ENCODE data around the gene PTPRT.

PTPRT gene

DNA sequence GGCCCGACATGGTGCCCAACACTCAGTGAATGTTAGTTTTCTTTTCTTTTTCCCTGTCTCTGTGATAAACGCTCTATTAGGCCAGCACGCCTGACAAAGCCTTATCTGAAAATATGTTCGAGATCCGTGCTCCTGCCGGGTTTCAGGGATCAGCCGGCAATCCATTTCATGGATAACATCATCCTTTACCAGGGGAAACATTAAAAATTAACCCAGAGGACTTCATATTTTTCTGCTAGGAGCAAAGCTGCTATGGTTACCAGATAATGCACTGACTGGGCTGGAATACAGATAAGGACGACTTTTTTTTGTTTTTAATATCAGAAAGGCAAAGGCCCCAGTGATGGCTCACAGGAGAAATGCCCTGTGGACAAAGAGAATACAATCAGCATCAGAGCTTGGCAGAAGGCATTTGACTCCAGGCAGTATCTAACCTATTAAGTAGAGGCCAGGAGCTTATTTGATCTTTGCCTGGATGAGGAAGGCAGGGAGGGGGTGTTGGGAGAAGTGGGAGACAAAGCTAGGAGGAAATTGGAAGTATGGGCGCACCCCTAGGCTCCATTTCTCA is 1089.5 kb downstream of the PTPRT start:
- no peaks in the 10 kb centered on the region for H3K4me1 Mint-ChIP-seq
- no peak overlapping the region for H3K27ac Mint-ChIP-seq
- H3K27me3 Mint-ChIP-seq: no peaks in the 10 kb centered on the region
- no peaks in the 10 kb centered on the region for H3K9me3 Mint-ChIP-seq
- H3K36me3 Mint-ChIP-seq: no peaks in the 10 kb centered on the region
- H3K4me3 Mint-ChIP-seq: no peak overlapping the region

DNA sequence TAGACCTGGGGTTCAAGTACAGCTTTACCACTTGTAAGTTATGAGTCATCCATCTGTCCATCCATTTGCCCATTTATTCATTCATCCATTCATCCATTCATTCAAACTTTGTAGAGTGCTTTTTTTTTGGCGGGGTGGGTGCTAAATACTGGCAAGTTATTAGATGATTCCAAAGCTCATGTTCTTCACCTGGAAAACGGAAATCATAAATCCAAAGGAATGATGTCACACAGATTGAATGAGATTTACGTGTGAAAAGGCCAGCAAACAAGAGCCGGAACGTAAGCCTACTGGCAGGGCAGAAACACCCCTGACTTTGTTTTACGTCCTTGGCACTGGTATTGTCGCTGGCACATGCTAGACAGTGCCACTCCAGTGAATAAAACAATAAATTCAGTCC is 1090.6 kb downstream of the PTPRT start:
- H3K4me3 Mint-ChIP-seq: no peak overlapping the region
- no peaks in the 10 kb centered on the region for H3K36me3 Mint-ChIP-seq
- H3K9me3 Mint-ChIP-seq: no peaks in the 10 kb centered on the region
- H3K27me3 Mint-ChIP-seq: no peaks in the 10 kb centered on the region
- no peaks in the 10 kb centered on the region for H3K4me1 Mint-ChIP-seq
- H3K27ac Mint-ChIP-seq: no peak overlapping the region

DNA sequence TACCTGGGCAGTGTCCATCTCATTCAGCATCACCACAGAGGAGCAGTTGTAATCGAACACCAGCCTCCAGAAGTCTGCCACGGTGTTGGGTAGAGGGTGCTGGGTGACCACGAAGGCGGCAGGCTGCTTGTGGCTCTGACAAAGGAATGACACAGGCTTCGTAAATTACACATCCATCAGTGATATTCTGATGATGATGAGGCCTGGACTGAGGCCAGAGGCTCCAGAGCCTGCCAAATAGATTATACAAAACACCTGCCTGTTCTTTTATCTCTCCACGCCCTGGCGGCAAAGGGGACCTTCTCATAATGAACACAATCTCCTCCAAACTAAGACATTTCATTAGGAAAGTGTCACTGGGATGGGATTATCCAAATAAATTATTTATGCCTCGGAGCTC is 1091.3 kb downstream of the PTPRT start:
- Mint-ChIP-seq H3K27ac (no peak overlapping the region), H3K9me3 (no peaks in the 10 kb centered on the region), H3K27me3 (no peaks in the 10 kb centered on the region), H3K4me1 (no peaks in the 10 kb centered on the region), H3K36me3 (no peaks in the 10 kb centered on the region), H3K4me3 (no peak overlapping the region)

DNA sequence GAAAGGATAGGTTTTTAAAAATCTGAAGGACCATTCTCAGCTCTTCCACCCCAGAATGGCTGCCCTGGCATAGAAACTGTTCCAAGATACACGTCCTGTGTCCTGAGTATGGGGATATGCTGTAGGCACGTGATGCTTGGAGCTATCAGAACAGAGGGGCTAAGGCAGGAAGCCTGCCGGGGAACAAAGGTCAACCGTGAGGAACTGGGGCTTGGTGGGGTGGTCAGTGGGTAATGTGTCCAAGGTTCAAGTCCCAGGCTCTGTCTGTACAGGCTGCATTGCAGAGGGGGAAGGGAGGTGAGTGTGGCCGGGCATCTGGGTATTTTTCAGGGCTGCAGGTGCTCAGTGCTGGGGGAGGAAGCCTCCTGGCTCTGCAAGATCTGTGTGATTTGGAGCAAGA is 1092.0 kb downstream of the PTPRT start:
- H3K9me3 Mint-ChIP-seq: no peaks in the 10 kb centered on the region
- H3K4me1 Mint-ChIP-seq: no peaks in the 10 kb centered on the region
- no peaks in the 10 kb centered on the region for H3K36me3 Mint-ChIP-seq
- H3K27me3 Mint-ChIP-seq: no peaks in the 10 kb centered on the region
- H3K27ac Mint-ChIP-seq: no peak overlapping the region
- no peak overlapping the region for H3K4me3 Mint-ChIP-seq

GRCh38 chr20:42095221-42095620 is 1094.5 kb downstream of the PTPRT start:
- no peaks in the 10 kb centered on the region for H3K27me3 Mint-ChIP-seq
- no peaks in the 10 kb centered on the region for H3K4me1 Mint-ChIP-seq
- no peaks in the 10 kb centered on the region for H3K9me3 Mint-ChIP-seq
- no peak overlapping the region for H3K27ac Mint-ChIP-seq
- no peaks in the 10 kb centered on the region for H3K36me3 Mint-ChIP-seq
- no peak overlapping the region for H3K4me3 Mint-ChIP-seq

DNA sequence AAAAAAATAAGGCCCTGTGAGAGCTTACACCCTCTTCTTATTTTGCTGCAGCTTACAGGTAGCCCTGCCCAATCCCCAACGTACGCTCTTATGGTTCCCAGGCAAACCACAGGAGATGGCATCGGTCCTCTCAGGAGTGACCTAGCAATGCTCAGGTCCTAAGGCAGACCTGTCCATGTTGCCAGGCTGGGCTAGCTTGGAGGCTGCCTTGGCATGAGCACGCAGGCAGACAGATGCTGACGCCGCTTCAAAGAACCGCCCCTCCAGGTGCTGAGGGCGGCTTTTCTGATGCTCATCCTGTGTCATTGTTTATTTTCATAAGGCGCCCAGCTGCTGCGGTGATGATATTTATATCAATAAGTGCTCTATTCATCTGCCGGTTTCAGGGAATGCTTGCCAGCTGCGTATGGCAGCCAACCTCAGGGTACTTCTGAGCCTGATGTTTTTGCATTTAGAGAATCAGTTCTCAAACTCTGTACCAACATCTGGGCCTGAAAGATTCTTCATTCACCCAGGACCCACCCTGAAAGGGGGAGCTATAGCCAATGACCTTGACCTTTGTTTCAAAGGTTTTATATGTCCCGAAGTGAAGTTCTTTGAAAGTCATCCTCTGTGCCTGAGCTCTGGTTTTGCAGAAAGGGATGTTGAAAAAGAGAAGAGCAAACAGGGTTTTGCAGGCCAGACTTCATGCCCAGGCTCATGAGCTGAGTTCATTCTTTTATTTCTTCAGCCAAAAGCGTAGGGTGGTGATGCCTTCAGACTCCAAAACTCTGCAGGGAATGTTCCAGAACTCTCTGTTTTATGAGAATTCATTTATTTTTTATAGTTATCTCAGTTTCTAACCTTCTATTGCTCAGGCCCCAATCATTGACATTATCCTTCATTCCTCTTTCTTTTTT is 1095.9 kb downstream of the PTPRT start:
- H3K27ac Mint-ChIP-seq: no peak overlapping the region
- H3K4me3 Mint-ChIP-seq: no peak overlapping the region
- no peaks in the 10 kb centered on the region for H3K36me3 Mint-ChIP-seq
- H3K9me3 Mint-ChIP-seq: no peaks in the 10 kb centered on the region
- H3K27me3 Mint-ChIP-seq: no peaks in the 10 kb centered on the region
- no peaks in the 10 kb centered on the region for H3K4me1 Mint-ChIP-seq

DNA sequence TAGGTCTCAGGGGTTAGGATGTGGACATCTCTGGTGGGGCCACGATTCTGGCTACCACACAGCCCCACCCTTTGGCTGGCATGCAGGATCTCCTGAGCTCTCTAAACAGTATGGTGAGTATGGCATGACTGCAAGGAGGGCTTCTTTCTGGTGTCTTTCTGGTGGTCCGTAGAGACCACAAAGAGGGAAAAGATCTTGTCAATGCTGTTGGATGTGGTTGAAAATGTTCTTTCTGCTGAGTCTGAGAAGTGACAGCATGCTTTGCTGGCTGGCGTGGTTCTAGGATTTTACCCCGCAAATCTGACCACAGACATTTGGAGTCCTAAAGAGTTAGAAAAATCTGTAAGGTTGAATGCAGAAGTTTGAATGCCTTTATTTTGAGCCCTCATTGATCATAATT is 1096.7 kb downstream of the PTPRT start:
- Mint-ChIP-seq H3K27me3 (no peaks in the 10 kb centered on the region), H3K9me3 (no peaks in the 10 kb centered on the region), H3K4me3 (no peak overlapping the region), H3K36me3 (no peaks in the 10 kb centered on the region), H3K4me1 (no peaks in the 10 kb centered on the region), H3K27ac (no peak overlapping the region)

DNA sequence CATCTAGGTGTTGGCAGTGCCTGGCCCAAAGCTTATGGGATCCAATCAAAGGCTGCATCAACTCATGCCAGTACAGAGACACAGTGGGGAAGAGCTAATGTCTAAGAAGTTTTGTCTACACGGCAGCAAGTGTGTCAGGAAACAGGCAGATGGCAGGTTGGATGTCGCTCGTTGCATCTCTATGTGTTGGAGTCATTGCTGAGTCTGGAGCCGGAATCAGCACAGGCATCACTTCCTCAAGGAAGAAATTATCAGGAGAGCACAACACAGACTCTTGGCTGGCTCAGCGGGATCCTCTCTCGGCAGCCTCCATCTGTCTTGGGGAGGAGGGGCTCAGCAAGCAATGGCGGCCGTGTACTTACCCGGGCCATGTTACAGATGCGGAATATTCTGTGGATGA is 1104.3 kb downstream of the PTPRT start:
- H3K27me3 Mint-ChIP-seq: no peaks in the 10 kb centered on the region
- no peak overlapping the region for H3K27ac Mint-ChIP-seq
- H3K36me3 Mint-ChIP-seq: no peaks in the 10 kb centered on the region
- H3K4me3 Mint-ChIP-seq: no peak overlapping the region
- no peaks in the 10 kb centered on the region for H3K4me1 Mint-ChIP-seq
- no peaks in the 10 kb centered on the region for H3K9me3 Mint-ChIP-seq

DNA sequence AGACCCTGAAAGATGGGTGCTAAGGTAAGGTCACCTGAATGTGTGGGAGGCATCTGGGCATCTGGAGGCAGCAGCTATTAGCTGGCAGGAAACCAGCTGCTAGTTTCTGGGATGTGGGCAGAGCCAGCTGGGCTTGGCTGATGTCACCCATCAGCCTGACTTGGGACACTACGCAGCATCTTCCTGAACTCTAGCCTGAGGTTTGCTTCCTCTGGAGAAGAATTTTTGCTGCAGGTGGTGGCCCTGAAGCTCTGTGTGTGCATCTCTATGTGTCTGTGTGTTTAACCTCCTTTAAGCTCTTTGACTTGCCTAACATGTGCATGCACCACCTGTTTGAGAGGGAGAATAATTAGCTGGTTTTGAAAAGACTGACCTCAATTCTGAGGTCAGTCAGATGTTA is 1106.4 kb downstream of the PTPRT start:
- H3K4me3 Mint-ChIP-seq: no peak overlapping the region
- H3K27ac Mint-ChIP-seq: no peak overlapping the region
- no peaks in the 10 kb centered on the region for H3K27me3 Mint-ChIP-seq
- H3K36me3 Mint-ChIP-seq: no peaks in the 10 kb centered on the region
- H3K9me3 Mint-ChIP-seq: no peaks in the 10 kb centered on the region
- H3K4me1 Mint-ChIP-seq: no peaks in the 10 kb centered on the region

- Mint-ChIP-seq H3K9me3 (no peaks in the 10 kb centered on the region), H3K4me3 (no peak overlapping the region), H3K36me3 (no peaks in the 10 kb centered on the region), H3K27me3 (no peaks in the 10 kb centered on the region), H3K27ac (no peak overlapping the region), H3K4me1 (no peaks in the 10 kb centered on the region)
Observed at GRCh38 chr20:42082611-42083010, 1107.1 kb downstream of the PTPRT start.

GRCh38 chr20:42080956-42081355 is 1108.8 kb downstream of the PTPRT start:
- H3K27me3 Mint-ChIP-seq: no peaks in the 10 kb centered on the region
- no peak overlapping the region for H3K4me3 Mint-ChIP-seq
- H3K4me1 Mint-ChIP-seq: no peaks in the 10 kb centered on the region
- H3K27ac Mint-ChIP-seq: no peak overlapping the region
- H3K9me3 Mint-ChIP-seq: no peaks in the 10 kb centered on the region
- no peaks in the 10 kb centered on the region for H3K36me3 Mint-ChIP-seq

GRCh38 chr20:42074944-42075343 is 1114.8 kb downstream of the PTPRT start:
- Mint-ChIP-seq H3K27ac (no peak overlapping the region), H3K36me3 (no peaks in the 10 kb centered on the region), H3K4me3 (no peak overlapping the region), H3K27me3 (peaks cover 1% of the 10 kb centered on the region), H3K9me3 (no peaks in the 10 kb centered on the region), H3K4me1 (no peaks in the 10 kb centered on the region)

GRCh38 chr20:42067596-42067995 is 1122.1 kb downstream of the PTPRT start:
- no peaks in the 10 kb centered on the region for H3K36me3 Mint-ChIP-seq
- H3K9me3 Mint-ChIP-seq: no peaks in the 10 kb centered on the region
- no peaks in the 10 kb centered on the region for H3K4me1 Mint-ChIP-seq
- H3K27ac Mint-ChIP-seq: no peak overlapping the region
- peaks cover 4% of the 10 kb centered on the region for H3K27me3 Mint-ChIP-seq
- no peak overlapping the region for H3K4me3 Mint-ChIP-seq

- Mint-ChIP-seq H3K36me3 (no peaks in the 10 kb centered on the region), H3K4me1 (no peaks in the 10 kb centered on the region), H3K9me3 (no peaks in the 10 kb centered on the region), H3K27ac (no peak overlapping the region), H3K27me3 (peaks cover 4% of the 10 kb centered on the region), H3K4me3 (no peak overlapping the region)
Observed at GRCh38 chr20:42067174-42067573, 1122.5 kb downstream of the PTPRT start.

DNA sequence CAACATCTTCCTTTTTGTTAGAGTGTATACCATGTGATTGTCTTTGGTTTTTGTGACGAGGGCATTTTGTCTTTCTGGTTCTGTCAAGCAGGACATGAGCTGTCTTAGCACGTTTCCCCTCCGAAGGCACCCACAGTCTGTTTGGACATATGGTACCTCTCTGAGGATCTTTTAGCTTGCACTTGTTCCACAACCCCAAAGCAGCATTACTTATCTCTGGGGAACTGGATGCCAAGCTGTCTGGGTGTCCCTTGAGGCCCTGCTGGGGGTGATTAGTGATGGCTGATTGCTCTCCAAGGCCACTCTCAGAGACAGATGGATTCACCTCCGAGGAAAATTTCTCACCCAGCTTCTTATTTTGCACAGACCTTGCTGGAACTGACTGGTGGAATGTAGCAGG is 1126.6 kb downstream of the PTPRT start:
- peaks cover 2% of the 10 kb centered on the region for H3K27me3 Mint-ChIP-seq
- no peak overlapping the region for H3K27ac Mint-ChIP-seq
- H3K9me3 Mint-ChIP-seq: no peaks in the 10 kb centered on the region
- no peaks in the 10 kb centered on the region for H3K4me1 Mint-ChIP-seq
- no peaks in the 10 kb centered on the region for H3K36me3 Mint-ChIP-seq
- no peak overlapping the region for H3K4me3 Mint-ChIP-seq

GRCh38 chr20:42053350-42053749 is 1136.4 kb downstream of the PTPRT start:
- Mint-ChIP-seq H3K4me3 (no peak overlapping the region), H3K27ac (no peak overlapping the region), H3K9me3 (no peaks in the 10 kb centered on the region), H3K36me3 (no peaks in the 10 kb centered on the region), H3K4me1 (no peaks in the 10 kb centered on the region), H3K27me3 (no peaks in the 10 kb centered on the region)

DNA sequence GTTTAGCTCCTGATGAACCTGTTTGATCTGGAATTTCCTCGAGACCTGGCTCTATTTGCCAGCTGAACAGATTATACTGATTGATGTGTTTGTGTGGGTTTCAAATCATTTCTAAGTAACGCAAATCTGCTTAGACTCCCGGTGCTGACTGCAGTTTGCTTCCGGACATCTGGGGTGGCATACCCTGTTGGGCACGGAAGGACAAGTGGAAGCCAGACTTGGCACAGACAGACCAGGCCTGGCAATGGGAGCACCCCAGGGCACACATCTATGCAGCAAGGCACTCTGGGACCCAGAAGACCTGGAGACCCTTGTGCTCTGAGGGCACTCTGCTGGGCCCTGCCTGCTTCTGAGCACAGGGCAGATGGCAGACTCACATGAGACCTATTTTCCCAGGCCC is 1137.8 kb downstream of the PTPRT start:
- Mint-ChIP-seq H3K4me1 (no peaks in the 10 kb centered on the region), H3K27me3 (no peaks in the 10 kb centered on the region), H3K4me3 (no peak overlapping the region), H3K27ac (no peak overlapping the region), H3K36me3 (no peaks in the 10 kb centered on the region), H3K9me3 (no peaks in the 10 kb centered on the region)
